C4-2B (cell line): ENCODE data around the gene CEP85L.

Experiments
- CTCF ChIP-seq: fragments of 450-650 bp; conservative IDR thresholded peaks from 2 replicates; pipeline ENCODE4 v1.5.1; 2017; ENCODE audit warnings: mild to moderate bottlenecking
- ZFX ChIP-seq: fragments of 450-650 bp; IDR thresholded peaks from 2 replicates; pipeline ENCODE4 v1.6.1; 2017

DNA sequence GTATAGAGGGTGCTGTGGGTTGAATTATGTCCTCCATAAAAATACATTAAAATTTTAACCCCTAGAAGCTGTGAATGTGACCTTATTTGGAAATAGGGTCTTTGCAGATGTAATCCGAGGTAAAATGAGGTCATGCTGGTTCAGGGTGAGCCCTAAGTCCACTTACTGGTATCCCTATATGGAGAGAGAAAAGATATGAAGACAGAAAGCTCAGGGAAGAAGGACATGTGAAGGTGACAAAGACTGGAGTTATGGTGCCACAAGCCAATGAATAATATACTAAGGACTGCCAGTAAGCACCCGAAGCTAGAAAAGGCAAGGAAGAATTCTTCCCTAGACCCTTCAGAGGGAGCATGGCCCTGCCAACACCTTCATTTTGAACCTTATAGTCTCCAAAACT lies 53.1 kb downstream of the CEP85L start:
- TF ChIP-seq CTCF, result no peak
- TF ChIP-seq ZFX, result no peak
